T-helper 2 cell treated with Interferon-gamma antibody and Interleukin-4, amounts not matched to agents 5 μg/mL and 100 μg/mL, for 36 hours (primary cell): ENCODE measurements around the gene HOXA6.

Experiments used
- DNase-seq: peaks from one replicate; pipeline ENCODE4 v3.0.0; 2021; ENCODE audit warnings: low spot score
- H3K27ac Mint-ChIP-seq: one replicate; pipeline ENCODE4 v1.8.0; 2021; ENCODE audit warnings: mild to moderate bottlenecking, mixed read lengths
- H3K27me3 Mint-ChIP-seq: one replicate; pipeline ENCODE4 v1.8.0; 2021; ENCODE audit warnings: low read depth, mixed read lengths
- H3K36me3 Mint-ChIP-seq: one replicate; pipeline ENCODE4 v1.8.0; 2021; ENCODE audit warnings: low read depth, mixed read lengths
- H3K4me1 Mint-ChIP-seq: one replicate; pipeline ENCODE4 v1.8.0; 2021; ENCODE audit warnings: low read depth, mixed read lengths
- H3K4me3 Mint-ChIP-seq: one replicate; pipeline ENCODE4 v1.8.0; 2022; ENCODE audit warnings: mild to moderate bottlenecking, moderate library complexity, mixed read lengths
- H3K9me3 Mint-ChIP-seq: one replicate; pipeline ENCODE4 v1.8.0; 2021; ENCODE audit warnings: mixed read lengths

Gene HOXA6

DNA sequence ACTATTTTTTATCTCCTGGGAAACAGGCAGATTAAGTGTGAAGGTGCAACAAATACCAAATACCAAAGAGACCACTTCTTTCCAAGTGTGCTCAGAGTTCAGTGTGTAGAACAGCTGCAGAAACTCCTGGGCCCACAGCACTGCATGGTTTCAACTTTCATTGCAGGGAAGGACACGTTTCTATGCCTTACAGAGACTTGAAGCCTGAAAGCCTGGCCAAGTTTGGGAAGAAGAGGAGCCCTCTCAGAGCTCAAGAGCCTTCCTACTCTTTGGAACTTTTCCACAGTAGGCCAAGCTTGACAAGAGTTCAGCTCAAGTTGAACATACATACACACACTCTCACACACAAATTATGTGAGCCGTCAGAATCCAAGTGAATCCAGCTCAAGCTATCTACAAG, 19.5 kb downstream of the HOXA6 start:
- Mint-ChIP-seq H3K27me3 (peaks cover 44% of the 10 kb centered on the region), H3K9me3 (no peaks in the 10 kb centered on the region), H3K4me3 (no peak overlapping the region), H3K27ac (no peak overlapping the region), H3K4me1 (no peaks in the 10 kb centered on the region), H3K36me3 (peaks cover 2% of the 10 kb centered on the region)
- no peak for DNase-seq

GRCh38 chr7:27126596-27127327, 20.8 kb downstream of the HOXA6 start:
- H3K4me3 Mint-ChIP-seq = no peak overlapping the region
- H3K4me1 Mint-ChIP-seq = no peaks in the 10 kb centered on the region
- H3K36me3 Mint-ChIP-seq = peaks cover 2% of the 10 kb centered on the region
- DNase-seq = no peak
- peaks cover 37% of the 10 kb centered on the region for H3K27me3 Mint-ChIP-seq
- H3K9me3 Mint-ChIP-seq = no peaks in the 10 kb centered on the region
- no peak overlapping the region for H3K27ac Mint-ChIP-seq

- Mint-ChIP-seq H3K9me3 (no peaks in the 10 kb centered on the region), H3K27ac (no peak overlapping the region), H3K4me3 (no peak overlapping the region), H3K27me3 (peaks cover 33% of the 10 kb centered on the region), H3K4me1 (no peaks in the 10 kb centered on the region), H3K36me3 (no peaks in the 10 kb centered on the region)
- DNase-seq = no peak
These were observed 21.6 kb downstream of the HOXA6 start for GRCh38 chr7:27125986-27126394.

DNA sequence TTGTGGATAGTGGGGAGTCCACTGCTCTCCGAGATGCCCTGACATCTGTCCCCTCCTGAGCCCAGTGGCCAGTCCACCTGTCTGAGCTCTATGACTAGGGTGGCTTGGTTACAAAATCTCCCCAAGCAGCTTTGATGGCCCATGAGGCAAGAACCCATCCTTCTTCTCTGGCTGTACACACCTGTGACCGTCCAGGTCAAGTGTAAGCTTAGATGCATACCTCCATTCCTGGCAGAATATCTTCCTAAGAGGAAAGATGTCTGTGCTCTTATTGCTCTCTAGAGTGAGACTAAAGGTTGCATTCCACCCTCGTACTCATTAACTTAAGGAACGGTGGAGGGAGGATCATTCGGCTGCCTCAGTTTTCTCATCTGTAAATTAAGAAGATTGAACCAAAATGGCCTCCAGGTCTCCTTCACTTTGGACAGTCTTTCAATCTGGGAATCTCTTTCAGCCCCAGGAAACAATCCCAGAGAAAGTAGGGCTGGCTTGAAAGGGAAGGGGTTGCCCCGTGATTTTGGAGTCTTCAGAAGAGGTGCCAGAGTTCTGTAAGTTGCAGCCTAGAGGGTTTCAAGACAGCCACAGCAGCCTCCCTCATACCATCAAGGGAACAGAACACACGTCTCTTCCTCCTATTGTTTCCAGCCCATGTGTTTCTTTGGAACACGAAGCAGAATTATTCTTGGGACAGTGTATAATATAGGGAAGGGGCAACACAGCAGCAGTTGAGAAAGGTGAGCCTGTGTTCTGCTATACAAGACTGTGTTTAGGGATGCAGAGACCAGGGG, 22.5 kb downstream of the HOXA6 start:
- DNase-seq = no peak
- no peaks in the 10 kb centered on the region for H3K4me1 Mint-ChIP-seq
- no peak overlapping the region for H3K27ac Mint-ChIP-seq
- H3K9me3 Mint-ChIP-seq = no peaks in the 10 kb centered on the region
- no peaks in the 10 kb centered on the region for H3K36me3 Mint-ChIP-seq
- no peak overlapping the region for H3K4me3 Mint-ChIP-seq
- peaks cover 33% of the 10 kb centered on the region for H3K27me3 Mint-ChIP-seq

- H3K4me1 Mint-ChIP-seq = no peaks in the 10 kb centered on the region
- H3K4me3 Mint-ChIP-seq = no peak overlapping the region
- H3K27me3 Mint-ChIP-seq = peaks cover 29% of the 10 kb centered on the region
These were observed 23.3 kb downstream of the HOXA6 start for GRCh38 chr7:27124096-27124901.

DNA sequence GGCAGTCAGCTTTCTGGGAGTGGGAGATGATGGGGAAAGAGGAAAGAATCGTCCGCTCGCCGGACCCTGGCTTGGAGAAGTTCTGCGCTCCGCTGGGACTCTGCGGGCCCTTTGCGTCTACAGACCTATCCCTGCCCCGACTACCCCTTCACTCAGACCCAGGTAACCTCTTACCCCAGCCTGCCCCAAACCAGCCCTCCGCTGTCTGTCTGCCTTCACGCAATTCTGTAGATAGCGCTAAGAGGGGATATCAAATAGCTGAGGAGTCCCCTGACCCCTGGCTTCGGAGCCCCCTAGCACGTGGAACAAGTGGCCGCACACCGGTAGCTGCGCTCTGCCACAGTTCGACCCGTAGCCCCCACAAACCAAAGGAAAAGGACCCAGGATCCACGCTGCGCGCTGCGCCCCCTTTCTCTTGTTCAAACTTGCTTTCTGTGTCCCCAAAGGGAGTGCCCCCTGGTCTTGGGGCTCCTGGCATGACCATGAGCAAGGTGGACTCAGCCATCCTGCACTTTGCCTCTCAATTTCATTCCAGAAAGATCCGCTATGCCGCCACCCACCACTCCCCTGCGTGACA, 24.0 kb downstream of the HOXA6 start:
- Mint-ChIP-seq H3K4me3 (no peak overlapping the region), H3K9me3 (no peaks in the 10 kb centered on the region), H3K4me1 (no peaks in the 10 kb centered on the region), H3K27ac (no peak overlapping the region), H3K27me3 (peaks cover 25% of the 10 kb centered on the region), H3K36me3 (no peaks in the 10 kb centered on the region)
- DNase-seq = no peak

More at GRCh38 chr7:27124096-27124901, 23.3 kb downstream of the HOXA6 start:
- no peaks in the 10 kb centered on the region for H3K36me3 Mint-ChIP-seq
- no peaks in the 10 kb centered on the region for H3K9me3 Mint-ChIP-seq
- no peak for DNase-seq
- no peak overlapping the region for H3K27ac Mint-ChIP-seq

- H3K9me3 Mint-ChIP-seq = no peaks in the 10 kb centered on the region
- no peak overlapping the region for H3K27ac Mint-ChIP-seq
- no peak for DNase-seq
- peaks cover 25% of the 10 kb centered on the region for H3K27me3 Mint-ChIP-seq
- no peaks in the 10 kb centered on the region for H3K4me1 Mint-ChIP-seq
- H3K36me3 Mint-ChIP-seq = no peaks in the 10 kb centered on the region
- H3K4me3 Mint-ChIP-seq = no peak overlapping the region
These were observed 24.5 kb downstream of the HOXA6 start for GRCh38 chr7:27123007-27123476.

GRCh38 chr7:27122077-27122910, 25.3 kb downstream of the HOXA6 start:
- Mint-ChIP-seq H3K4me1 (no peaks in the 10 kb centered on the region), H3K27ac (no peak overlapping the region), H3K27me3 (peaks cover 20% of the 10 kb centered on the region)

GRCh38 chr7:27121684-27122076, 25.9 kb downstream of the HOXA6 start:
- no peak for DNase-seq
- Mint-ChIP-seq H3K4me3 (no peak overlapping the region), H3K4me1 (no peaks in the 10 kb centered on the region), H3K9me3 (no peaks in the 10 kb centered on the region), H3K36me3 (no peaks in the 10 kb centered on the region), H3K27ac (no peak overlapping the region), H3K27me3 (peaks cover 13% of the 10 kb centered on the region)

More at GRCh38 chr7:27122077-27122910, 25.3 kb downstream of the HOXA6 start:
- DNase-seq = no peak
- Mint-ChIP-seq H3K36me3 (no peaks in the 10 kb centered on the region), H3K4me3 (no peak overlapping the region), H3K9me3 (no peaks in the 10 kb centered on the region)

DNA sequence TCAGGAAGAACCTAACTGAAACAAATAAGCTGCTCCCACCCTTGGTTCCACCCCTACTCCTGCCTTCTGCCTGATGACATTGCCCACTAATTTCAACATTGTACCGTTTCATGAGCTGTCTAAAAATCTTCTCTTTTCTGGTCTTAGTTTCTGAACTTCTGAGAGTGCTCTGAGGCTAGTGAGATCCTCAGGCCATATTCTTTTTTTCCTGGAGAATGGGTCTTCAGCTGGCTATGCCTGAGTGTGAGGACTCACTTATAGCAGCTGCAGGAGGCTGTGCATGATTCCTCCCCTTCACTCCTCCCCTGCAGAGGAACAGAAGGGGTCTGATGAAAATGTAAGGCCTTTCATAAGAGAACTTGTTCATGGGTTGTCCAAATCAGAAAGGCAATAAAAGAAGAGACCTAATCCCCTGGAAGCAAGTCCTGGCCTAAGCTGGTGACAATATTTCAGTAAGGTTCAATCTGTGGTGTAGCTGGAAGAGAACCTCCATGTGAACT, 28.1 kb downstream of the HOXA6 start:
- H3K27me3 Mint-ChIP-seq = no peaks in the 10 kb centered on the region
- no peak overlapping the region for H3K4me3 Mint-ChIP-seq
- no peak for DNase-seq
- H3K36me3 Mint-ChIP-seq = no peaks in the 10 kb centered on the region
- H3K9me3 Mint-ChIP-seq = no peaks in the 10 kb centered on the region
- no peaks in the 10 kb centered on the region for H3K4me1 Mint-ChIP-seq
- H3K27ac Mint-ChIP-seq = no peak overlapping the region

- no peak overlapping the region for H3K4me3 Mint-ChIP-seq
- H3K27ac Mint-ChIP-seq = no peak overlapping the region
- DNase-seq = no peak
- H3K36me3 Mint-ChIP-seq = no peaks in the 10 kb centered on the region
- no peaks in the 10 kb centered on the region for H3K9me3 Mint-ChIP-seq
- H3K4me1 Mint-ChIP-seq = no peaks in the 10 kb centered on the region
- no peaks in the 10 kb centered on the region for H3K27me3 Mint-ChIP-seq
These were observed 29.0 kb downstream of the HOXA6 start for GRCh38 chr7:27118580-27118979.

- no peaks in the 10 kb centered on the region for H3K9me3 Mint-ChIP-seq
- H3K36me3 Mint-ChIP-seq = no peaks in the 10 kb centered on the region
- DNase-seq = no peak
- H3K27ac Mint-ChIP-seq = no peak overlapping the region
- H3K27me3 Mint-ChIP-seq = no peaks in the 10 kb centered on the region
- no peak overlapping the region for H3K4me3 Mint-ChIP-seq
- H3K4me1 Mint-ChIP-seq = no peaks in the 10 kb centered on the region
These were observed 29.6 kb downstream of the HOXA6 start for GRCh38 chr7:27117887-27118491.
